H1 (cell line): ENCODE measurements around the gene CLDN9. TPM values are rescaled to one million over a fixed set of nuclear protein-coding genes. Genes with fewer than 3 reads are reported as not detected.

Experiments used
- HDAC2 ChIP-seq, 2 experiments: fragments of 300-600 bp in 1 of 2; sonication (generic) in 1 of 2; IDR thresholded peaks; 2 replicates each; pipeline ENCODE4 v1.6.1; 2011 to 2012; ENCODE audit warnings: low read depth in 2 of 2, low read length in 2 of 2, mild to moderate bottlenecking in 2 of 2, moderate library complexity in 2 of 2, borderline replicate concordance in 1 of 2, inconsistent platforms in 1 of 2
- NANOG ChIP-seq: IDR thresholded peaks from 2 replicates; pipeline ENCODE4 v1.6.1; 2011; ENCODE audit warnings: low read length, low read depth, mild to moderate bottlenecking, inconsistent platforms; ENCODE audit not compliant: insufficient read depth, poor library complexity, severe bottlenecking
- TCF12 ChIP-seq: IDR thresholded peaks from 2 replicates; pipeline ENCODE4 v1.6.1; 2011; ENCODE audit warnings: low read depth, mild to moderate bottlenecking, low read length
- YY1 ChIP-seq: IDR thresholded peaks from 2 replicates; pipeline ENCODE4 v1.6.1; 2011; ENCODE audit warnings: low read depth, mild to moderate bottlenecking, low read length
- polyA plus RNA-seq, 7 experiments: library from polyadenylated mRNA; depleted of rRNA in 3 of 7; stranded (reverse) in 5 of 7; unstranded in 2 of 7; fragments of >200 nt in 5 of 7; fragments of 200-250 nt in 2 of 7; gene quantifications; 1 replicate in 5 of 7; 2 replicates in 1 of 7; 4 replicates in 1 of 7; pipeline versions ENCODE4 v1.2.1 to v1.2.3, GENCODE V29; 2011 to 2013; ENCODE audit warnings: missing spikeins in 2 of 7, mixed read lengths in 2 of 7
- total RNA-seq: library from RNA; stranded (reverse); fragmentation: NEBNext Ultra II Directional; extraction: Animal tissue kit (Norgen Biotek cat#: 25700); gene quantifications from 2 replicates; pipeline ENCODE4 v1.2.1, GENCODE V29; 2021

Gene CLDN9
- total and polyA plus RNA-seq, 2 of the 8 experiments (the other 6 are each of a cell fraction or from before 2014, with no cell fraction given): 0.60 to 0.89 TPM

GRCh38 chr16:2966043-2966807, 46.5 kb upstream of the CLDN9 start (continued):
- TF ChIP-seq TCF12 (no peak), YY1 (no peak), NANOG (no peak), HDAC2 (IDR thresholded peaks at IDR 0.05; ENCODE audit: borderline replicate concordance in 1 of 2, low read depth in 2 of 2, low read length in 2 of 2) (no peak)
